ENCODE measurements around the gene TMEM30B. TPM values are rescaled to one million over a fixed set of nuclear protein-coding genes. Genes with fewer than 3 reads are reported as not detected.
A peak's percentile ranks its signal among the peaks of the same experiment; 100 is the strongest.

The TMEM30B gene
- total RNA-seq, 2 experiments from 2014 or later: 1.7 to 1.8 TPM

- H3K4me1 Mint-ChIP-seq (ENCODE audit: low read depth): peaks cover 16% of the 10 kb centered on the region
- intact Hi-C loops (cut with micrococcal nuclease): loop anchor here (10.0 kb wide), 1 partner anchor 848 kb away; no protein-coding TSS in a partner anchor
- CTCF ChIA-PET: interaction anchor here (1.6 kb wide), 1 partner anchor 8 kb away, joined by 7 read pairs; no protein-coding TSS in a partner anchor
- ATAC-seq (no peak), DNase-seq (no peak)
- H3K4me3 Mint-ChIP-seq: no peak overlapping the region
- no peak overlapping the region for H3K27ac Mint-ChIP-seq
- H3K36me3 Mint-ChIP-seq (ENCODE audit: low read depth): no peaks in the 10 kb centered on the region
- no peaks in the 10 kb centered on the region for H3K9me3 Mint-ChIP-seq
- peaks cover 4% of the 10 kb centered on the region for H3K27me3 Mint-ChIP-seq
- POLR2A ChIA-PET: no interaction called here
- TF ChIP-seq CTCF (IDR thresholded peaks at IDR 0.05): no peak
These were observed 3.9 kb downstream of the TMEM30B start for GRCh38 chr14:61277232-61277631.

- ATAC-seq (no peak), DNase-seq (no peak)
- no peak overlapping the region for H3K4me3 Mint-ChIP-seq
- CTCF ChIA-PET: interaction anchor here (1.0 to 6.7 kb wide), 4 partner anchors 9 to 566 kb away, joined by 3 to 61 read pairs (median 22); partner anchors contain the start of gene TMEM30B
- no peak overlapping the region for H3K27ac Mint-ChIP-seq
- no peaks in the 10 kb centered on the region for H3K4me1 Mint-ChIP-seq (ENCODE audit: low read depth)
- TF ChIP-seq CTCF (IDR thresholded peaks at IDR 0.05): no peak
- peaks cover 17% of the 10 kb centered on the region for H3K27me3 Mint-ChIP-seq
- POLR2A ChIA-PET: interaction anchor here (1.7 kb wide), 1 partner anchor 9 kb away, joined by 5 read pairs; no protein-coding TSS in a partner anchor
- intact Hi-C loops (cut with micrococcal nuclease): loop anchor here (10.0 kb wide), 1 partner anchor 853 kb away; no protein-coding TSS in a partner anchor
- H3K36me3 Mint-ChIP-seq (ENCODE audit: low read depth): no peaks in the 10 kb centered on the region
- no peaks in the 10 kb centered on the region for H3K9me3 Mint-ChIP-seq
These were observed 9.6 kb downstream of the TMEM30B start for GRCh38 chr14:61271552-61271951.

- Mint-ChIP-seq H3K4me3 (no peak overlapping the region), H3K27me3 (peaks cover 19% of the 10 kb centered on the region), H3K4me1 (ENCODE audit: low read depth) (no peaks in the 10 kb centered on the region), H3K9me3 (no peaks in the 10 kb centered on the region), H3K36me3 (ENCODE audit: low read depth) (no peaks in the 10 kb centered on the region), H3K27ac (no peak overlapping the region)
- no peak for TF ChIP-seq CTCF (IDR thresholded peaks at IDR 0.05)
- DNase-seq (no peak), ATAC-seq (no peak)
- intact Hi-C loops (cut with micrococcal nuclease): loop anchor here (10.0 kb wide), 1 partner anchor 854 kb away; no protein-coding TSS in a partner anchor
- POLR2A ChIA-PET: interaction anchor here (1.7 kb wide), 1 partner anchor 9 kb away, joined by 5 read pairs; no protein-coding TSS in a partner anchor
- CTCF ChIA-PET: interaction anchor here (1.0 to 6.7 kb wide), 4 partner anchors 10 to 567 kb away, joined by 3 to 61 read pairs (median 22); partner anchors contain the start of gene TMEM30B
These were observed 10.4 kb downstream of the TMEM30B start for GRCh38 chr14:61270714-61271113.

- ChIA-PET POLR2A (interaction anchor here (0.9 kb wide), 1 partner anchor 11 kb away, joined by 3 read pairs; the partner anchor contains the start of gene TMEM30B), CTCF (interaction anchor here (0.6 to 6.7 kb wide), 21 partner anchors 9 to 857 kb away, joined by 3 to 61 read pairs (median 4); partner anchors contain the start of gene TMEM30B)
- ATAC-seq (peak; percentile 99), DNase-seq (peak; percentile 94)
- Mint-ChIP-seq H3K4me1 (ENCODE audit: low read depth) (no peaks in the 10 kb centered on the region), H3K27me3 (peaks cover 28% of the 10 kb centered on the region), H3K36me3 (ENCODE audit: low read depth) (no peaks in the 10 kb centered on the region), H3K27ac (no peak overlapping the region), H3K4me3 (peak overlapping the region; percentile 68), H3K9me3 (no peaks in the 10 kb centered on the region)
- peak; percentile 81 for TF ChIP-seq CTCF (IDR thresholded peaks at IDR 0.05)
- intact Hi-C loops (cut with micrococcal nuclease): loop anchor here (5.0 to 10.0 kb wide), 2 partner anchors 568 to 855 kb away; no protein-coding TSS in a partner anchor
These were observed 11.6 kb downstream of the TMEM30B start for GRCh38 chr14:61269321-61270083.

Data from activated CD8-positive, alpha-beta T cell treated with anti-CD3 and anti-CD28 coated beads for 36 hours (primary cell).